Left colon (tissue), 2 donors: ENCODE data around the gene EPHA2. TPM values are rescaled to one million over a fixed set of nuclear protein-coding genes. Genes with fewer than 3 reads are reported as not detected.
A peak's percentile ranks its signal among the peaks of the same experiment; 100 is the strongest.

Experiments used
- ATAC-seq: fragments of 200-7000 bp; cut with Tn5 transposase; one replicate; pipeline ENCODE4 v1.9.1; 2020; ENCODE audit warnings: mild to moderate bottlenecking, moderate library complexity
- DNase-seq, 2 donors: peaks; one replicate each; pipeline ENCODE4 v3.0.0-alpha.2; 2020
- intact Hi-C, 2 donors: fragments of 100-400 bp; cut with DNase I in 1 of 2; cut with micrococcal nuclease in 1 of 2; formaldehyde crosslinking; loops; one replicate each; pipeline versions ENCODE4 v1.11.2 to v1.14.0; 2022; cut with DNase I, micrococcal nuclease
- total RNA-seq, 2 donors: library from RNA; stranded (reverse); fragmentation: NEBNext Ultra II Directional; extraction: Animal tissue kit (Norgen Biotek cat#: 25700); gene quantifications; one replicate each; pipeline ENCODE4 v1.2.1, GENCODE V29; 2021
- donor health status: DM: no; HTN: no; CAD: no.
- donor health status: DM: yes; HTN: yes; CAD: no.

EPHA2 gene
- total RNA-seq, 2 donors from 2014 or later, result 44.3 to 48.1 TPM

- DNase-seq (no peak), ATAC-seq (no peak)
- intact Hi-C loops, result no loop called here
Observed at GRCh38 chr1:16088996-16089395, 66.9 kb downstream of the EPHA2 start.

GRCh38 chr1:16088351-16088911, 67.4 kb downstream of the EPHA2 start:
- ATAC-seq, result no peak
- intact Hi-C loops, result no loop called here
- no peak for DNase-seq

- DNase-seq, result no peak
- ATAC-seq, result no peak
- intact Hi-C loops, result no loop called here
Observed at GRCh38 chr1:16087733-16088132, 68.1 kb downstream of the EPHA2 start.

- no peak for ATAC-seq
- no peak for DNase-seq
- intact Hi-C loops, result no loop called here
Observed at GRCh38 chr1:16085522-16085921, 70.3 kb downstream of the EPHA2 start.

- intact Hi-C loops, result loop anchor here in 1 of 2 donors (5.0 kb wide), 1 partner anchor 159 kb away; no protein-coding TSS in a partner anchor
- ATAC-seq (peak; percentile 73), DNase-seq (peak; percentile 70 to 72)
Observed at GRCh38 chr1:16083486-16083885, 72.4 kb downstream of the EPHA2 start.

- intact Hi-C loops, result loop anchor here in 1 of 2 donors (5.0 kb wide), 1 partner anchor 160 kb away; no protein-coding TSS in a partner anchor
- ATAC-seq, result peak; percentile 65
Observed at GRCh38 chr1:16082283-16083038, 73.4 kb downstream of the EPHA2 start.

GRCh38 chr1:16081636-16082035, 74.2 kb downstream of the EPHA2 start:
- no peak for DNase-seq
- intact Hi-C loops, result loop anchor here in 1 of 2 donors (5.0 kb wide), 1 partner anchor 161 kb away; no protein-coding TSS in a partner anchor
- ATAC-seq, result no peak

More at GRCh38 chr1:16082283-16083038, 73.4 kb downstream of the EPHA2 start:
- DNase-seq, result peak; percentile 48 to 82

- ATAC-seq (no peak), DNase-seq (no peak)
- intact Hi-C loops, result loop anchor here in 1 of 2 donors (5.0 kb wide), 1 partner anchor 162 kb away; no protein-coding TSS in a partner anchor
Observed at GRCh38 chr1:16080422-16081150, 75.3 kb downstream of the EPHA2 start.

GRCh38 chr1:16078925-16079656, 76.8 kb downstream of the EPHA2 start:
- DNase-seq (peak; percentile 68 to 85), ATAC-seq (peak; percentile 70)
- intact Hi-C loops, result loop anchor here (2.0 to 5.0 kb wide), 3 partner anchors 108 to 283 kb away; no protein-coding TSS in a partner anchor

GRCh38 chr1:16077406-16078245, 78.2 kb downstream of the EPHA2 start:
- ATAC-seq, result no peak
- intact Hi-C loops, result loop anchor here (2.0 to 5.0 kb wide), 3 partner anchors 109 to 285 kb away; no protein-coding TSS in a partner anchor
- DNase-seq, result no peak

GRCh38 chr1:16076865-16077238, 79.0 kb downstream of the EPHA2 start:
- no peak for ATAC-seq
- DNase-seq, result no peak
- intact Hi-C loops, result loop anchor here (5.0 kb wide), 2 partner anchors 110 to 285 kb away; no protein-coding TSS in a partner anchor

GRCh38 chr1:16076031-16076864, 79.6 kb downstream of the EPHA2 start:
- intact Hi-C loops, result loop anchor here (5.0 kb wide), 2 partner anchors 111 to 286 kb away; no protein-coding TSS in a partner anchor
- DNase-seq, result no peak
- no peak for ATAC-seq

- no peak for ATAC-seq
Observed at GRCh38 chr1:16075337-16076030, 80.4 kb downstream of the EPHA2 start.

More at GRCh38 chr1:16075337-16076030, 80.4 kb downstream of the EPHA2 start:
- intact Hi-C loops, result loop anchor here (5.0 kb wide), 2 partner anchors 112 to 287 kb away; no protein-coding TSS in a partner anchor
- peak in 1 of 2 donors; percentile 27 for DNase-seq
